ENCODE results near the gene IRAK1. TPM values are rescaled to one million over a fixed set of nuclear protein-coding genes. Genes with fewer than 3 reads are reported as not detected.

Gene IRAK1
- total RNA-seq, 2 donors from 2014 or later = 61.1 to 73.9 TPM

DNA sequence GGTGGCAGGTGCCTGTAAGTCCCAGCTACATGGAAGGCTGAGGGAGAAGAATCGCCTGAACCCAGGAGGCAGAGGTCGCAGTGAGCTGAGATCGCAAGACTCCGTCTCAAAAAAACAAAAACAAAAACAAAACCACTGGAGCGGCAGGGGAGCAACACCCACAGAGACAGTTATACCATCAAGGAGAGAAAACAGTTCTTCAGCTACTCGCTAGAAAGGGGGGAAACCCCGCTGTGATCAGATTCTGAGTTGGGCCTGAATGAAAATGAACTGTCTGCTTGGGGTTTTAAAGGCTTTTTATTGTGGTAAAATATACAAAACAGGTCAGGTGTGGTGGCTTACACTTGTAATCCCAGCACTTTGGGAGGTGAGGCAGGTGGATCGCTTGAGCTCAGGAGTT, 16.8 kb upstream of the IRAK1 start:
- Mint-ChIP-seq H3K27me3 (ENCODE audit: insufficient read depth) (no peaks in the 10 kb centered on the region), H3K4me1 (peaks cover 7% of the 10 kb centered on the region), H3K9me3 (peaks cover 74% of the 10 kb centered on the region), H3K27ac (no peak overlapping the region), H3K36me3 (ENCODE audit: low read depth) (peaks cover 27% of the 10 kb centered on the region), H3K4me3 (no peak overlapping the region)
- DNase-seq = peak; percentile 61
- H3K27me3 ChIP-seq (ENCODE audit: control insufficient read depth, insufficient read depth, low read length, poor library complexity, severe bottlenecking) = no peaks in the 10 kb centered on the region
- no peaks in the 10 kb centered on the region for H3K9me3 ChIP-seq (ENCODE audit: control insufficient read depth, low read length)
- H3K27ac ChIP-seq (ENCODE audit: low read depth, low read length) = no peak overlapping the region
- H3K4me1 ChIP-seq (ENCODE audit: control insufficient read depth, insufficient read depth, low read length) = no peaks in the 10 kb centered on the region
- no peak overlapping the region for H3K4me3 ChIP-seq (ENCODE audit: low read length)
- TF ChIP-seq, protein P1, sequence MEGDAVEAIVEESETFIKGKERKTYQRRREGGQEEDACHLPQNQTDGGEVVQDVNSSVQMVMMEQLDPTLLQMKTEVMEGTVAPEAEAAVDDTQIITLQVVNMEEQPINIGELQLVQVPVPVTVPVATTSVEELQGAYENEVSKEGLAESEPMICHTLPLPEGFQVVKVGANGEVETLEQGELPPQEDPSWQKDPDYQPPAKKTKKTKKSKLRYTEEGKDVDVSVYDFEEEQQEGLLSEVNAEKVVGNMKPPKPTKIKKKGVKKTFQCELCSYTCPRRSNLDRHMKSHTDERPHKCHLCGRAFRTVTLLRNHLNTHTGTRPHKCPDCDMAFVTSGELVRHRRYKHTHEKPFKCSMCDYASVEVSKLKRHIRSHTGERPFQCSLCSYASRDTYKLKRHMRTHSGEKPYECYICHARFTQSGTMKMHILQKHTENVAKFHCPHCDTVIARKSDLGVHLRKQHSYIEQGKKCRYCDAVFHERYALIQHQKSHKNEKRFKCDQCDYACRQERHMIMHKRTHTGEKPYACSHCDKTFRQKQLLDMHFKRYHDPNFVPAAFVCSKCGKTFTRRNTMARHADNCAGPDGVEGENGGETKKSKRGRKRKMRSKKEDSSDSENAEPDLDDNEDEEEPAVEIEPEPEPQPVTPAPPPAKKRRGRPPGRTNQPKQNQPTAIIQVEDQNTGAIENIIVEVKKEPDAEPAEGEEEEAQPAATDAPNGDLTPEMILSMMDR (conservative IDR thresholded peaks at IDR 0.05) = no peak
- peaks cover 4% of the 10 kb centered on the region for H3K36me3 ChIP-seq (ENCODE audit: control insufficient read depth, insufficient read depth, low read length)
- 50 to 72% methylated on average over 2 to 4 of the region's 8 CpGs for WGBS, 2 experiments (ENCODE audit: insufficient coverage in 1 of 2, insufficient read length in 1 of 2)
- H3K9ac ChIP-seq (ENCODE audit: extremely low read depth, low read length, poor library complexity, severe bottlenecking) = no peak overlapping the region

DNA sequence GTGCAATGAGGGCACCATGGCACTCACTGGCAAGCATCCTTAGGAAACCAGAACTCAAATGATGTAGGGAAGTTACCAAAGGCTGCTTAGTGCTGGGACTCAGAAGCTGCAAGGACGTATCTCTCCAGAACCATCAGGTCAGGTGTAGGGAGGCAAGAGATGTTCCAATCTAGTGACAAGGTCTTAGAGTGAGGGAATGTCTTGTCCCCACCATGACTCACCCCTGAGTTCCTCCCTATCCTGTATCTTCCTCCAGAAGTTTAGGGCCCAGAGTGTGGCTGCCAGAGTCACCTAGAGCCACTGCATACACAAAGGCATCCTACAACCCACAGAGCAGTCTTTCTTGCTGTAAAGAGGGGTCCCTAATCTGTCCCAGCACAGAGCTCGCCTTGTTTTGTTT, 14.1 kb upstream of the IRAK1 start:
- no peaks in the 10 kb centered on the region for H3K4me1 ChIP-seq (ENCODE audit: control insufficient read depth, insufficient read depth, low read length)
- peaks cover 33% of the 10 kb centered on the region for H3K36me3 Mint-ChIP-seq (ENCODE audit: low read depth)
- no peak overlapping the region for H3K4me3 ChIP-seq (ENCODE audit: low read length)
- H3K4me1 Mint-ChIP-seq = peaks cover 7% of the 10 kb centered on the region
- TF ChIP-seq, protein P1 (conservative IDR thresholded peaks at IDR 0.05) = no peak
- 88% methylated on average over 2 of the region's 2 CpGs; no CpG with 5 or more reads in 1 of the 2 experiments for WGBS, 2 experiments (ENCODE audit: insufficient coverage in 1 of 2, insufficient read length in 1 of 2)
- H3K9ac ChIP-seq (ENCODE audit: extremely low read depth, low read length, poor library complexity, severe bottlenecking) = no peak overlapping the region
- H3K9me3 ChIP-seq (ENCODE audit: control insufficient read depth, low read length) = no peaks in the 10 kb centered on the region
- H3K27ac Mint-ChIP-seq = no peak overlapping the region
- no peak overlapping the region for H3K4me3 Mint-ChIP-seq
- H3K9me3 Mint-ChIP-seq = peaks cover 71% of the 10 kb centered on the region
- DNase-seq = no peak
- peaks cover 4% of the 10 kb centered on the region for H3K36me3 ChIP-seq (ENCODE audit: control insufficient read depth, insufficient read depth, low read length)
- no peaks in the 10 kb centered on the region for H3K27me3 ChIP-seq (ENCODE audit: control insufficient read depth, insufficient read depth, low read length, poor library complexity, severe bottlenecking)
- H3K27ac ChIP-seq (ENCODE audit: low read depth, low read length) = no peak overlapping the region
- H3K27me3 Mint-ChIP-seq (ENCODE audit: insufficient read depth) = no peaks in the 10 kb centered on the region

DNA sequence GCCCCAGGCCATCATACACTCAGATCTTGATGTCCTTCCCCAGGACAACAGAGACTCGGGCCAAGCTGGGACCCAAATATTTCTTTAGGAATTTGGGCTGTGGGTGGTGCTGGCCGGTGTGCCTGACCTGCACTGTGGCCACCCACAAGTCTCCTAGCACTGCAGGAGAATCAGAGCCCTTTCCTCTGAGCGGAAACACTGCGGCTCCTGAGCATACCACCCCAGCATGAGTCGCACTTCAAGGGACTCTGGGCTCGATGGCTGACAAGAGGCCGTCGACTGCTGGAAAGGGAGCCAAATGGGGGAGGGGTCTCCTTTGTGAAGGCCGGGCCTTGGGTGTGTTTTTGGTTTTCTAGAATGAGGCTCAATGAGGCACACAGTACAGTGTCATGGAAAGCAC, 13.0 kb upstream of the IRAK1 start:
- Mint-ChIP-seq H3K27ac (peak overlapping the region; percentile 44), H3K4me3 (no peak overlapping the region), H3K36me3 (ENCODE audit: low read depth) (peaks cover 38% of the 10 kb centered on the region), H3K27me3 (ENCODE audit: insufficient read depth) (no peaks in the 10 kb centered on the region), H3K9me3 (peaks cover 74% of the 10 kb centered on the region), H3K4me1 (peaks cover 7% of the 10 kb centered on the region)
- Histone ChIP-seq H3K27me3 (ENCODE audit: control insufficient read depth, insufficient read depth, low read length, poor library complexity, severe bottlenecking) (no peaks in the 10 kb centered on the region), H3K36me3 (ENCODE audit: control insufficient read depth, insufficient read depth, low read length) (peaks cover 8% of the 10 kb centered on the region), H3K4me1 (ENCODE audit: control insufficient read depth, insufficient read depth, low read length) (no peaks in the 10 kb centered on the region), H3K9me3 (ENCODE audit: control insufficient read depth, low read length) (no peaks in the 10 kb centered on the region), H3K9ac (ENCODE audit: extremely low read depth, low read length, poor library complexity, severe bottlenecking) (no peak overlapping the region), H3K4me3 (ENCODE audit: low read length) (no peak overlapping the region), H3K27ac (ENCODE audit: low read depth, low read length) (no peak overlapping the region)
- DNase-seq = peak; percentile 72
- WGBS, 2 experiments (ENCODE audit: insufficient coverage in 1 of 2, insufficient read length in 1 of 2) = 68% methylated on average over 9 of the region's 9 CpGs; no CpG with 5 or more reads in 1 of the 2 experiments
- TF ChIP-seq, protein P1 (conservative IDR thresholded peaks at IDR 0.05) = no peak
